ENCODE results near the gene MYO15A.

GRCh38 chr17:18069101-18069500 lies 39.5 kb upstream of the MYO15A start:
- TF ChIP-seq CTCF (IDR thresholded peaks at IDR 0.05; ENCODE audit: low read length) (no peak), EZH2 (optimal IDR thresholded peaks at IDR 0.05; ENCODE audit: low read depth, low read length) (no peak)
